SK-N-SH treated with all-trans-retinoic acid at 6 μM for 48 hours (cell line): ENCODE data around the gene AGAP1.

Experiments used
- ATAC-seq: fragments of 200-7000 bp; cut with Tn5 transposase; 3 replicates; pipeline ENCODE4 v1.9.1; 2020; ENCODE audit warnings: mild to moderate bottlenecking, moderate library complexity
- ARNTL ChIP-seq: fragments of 450-650 bp; formaldehyde crosslinking; IDR thresholded peaks from 2 replicates; pipeline ENCODE4 v1.5.0; 2020; ENCODE audit warnings: low read depth, mild to moderate bottlenecking, moderate library complexity, borderline replicate concordance
- BACH2 ChIP-seq: fragments of 250-450 bp; sonication (Bioruptor Pico); IDR thresholded peaks from 2 replicates; pipeline ENCODE4 v1.9.0; 2021; ENCODE audit warnings: mild to moderate bottlenecking, borderline replicate concordance
- CSDC2 ChIP-seq: fragments of 250-450 bp; sonication (Bioruptor Pico); IDR thresholded peaks from 2 replicates; pipeline ENCODE4 v1.5.0; 2020; ENCODE audit warnings: mild to moderate bottlenecking, moderate library complexity
- ESRRG ChIP-seq: fragments of 250-450 bp; sonication (Bioruptor Pico); IDR thresholded peaks from 2 replicates; pipeline ENCODE4 v1.6.1; 2021; ENCODE audit warnings: mild to moderate bottlenecking
- OSR1 ChIP-seq: fragments of 250-450 bp; sonication (Bioruptor Pico); IDR thresholded peaks from 2 replicates; pipeline ENCODE4 v1.8.0; 2022; ENCODE audit warnings: moderate library complexity, mild to moderate bottlenecking, inconsistent platforms
- PPARA ChIP-seq: fragments of 250-450 bp; sonication (Bioruptor Pico); IDR thresholded peaks from 2 replicates; pipeline ENCODE4 v1.5.0; 2020; ENCODE audit warnings: mild to moderate bottlenecking, borderline replicate concordance
- SNAI2 ChIP-seq: fragments of 250-450 bp; sonication (Bioruptor Pico); IDR thresholded peaks from 2 replicates; pipeline ENCODE4 v1.5.0; 2020; ENCODE audit warnings: mild to moderate bottlenecking, moderate library complexity
- TCF4 ChIP-seq: fragments of 250-450 bp; sonication (Bioruptor Pico); IDR thresholded peaks from 2 replicates; pipeline ENCODE4 v1.8.0; 2021; ENCODE audit warnings: mild to moderate bottlenecking, moderate library complexity, borderline replicate concordance
- TOX ChIP-seq: fragments of 250-450 bp; sonication (Bioruptor Pico); IDR thresholded peaks from 2 replicates; pipeline ENCODE4 v1.8.0; 2021; ENCODE audit warnings: mild to moderate bottlenecking, moderate library complexity, borderline replicate concordance
- ZC3H10 ChIP-seq: fragments of 250-450 bp; sonication (Bioruptor Pico); IDR thresholded peaks from 2 replicates; pipeline ENCODE4 v1.5.1; 2021; ENCODE audit warnings: mild to moderate bottlenecking, moderate library complexity
- ZFP3 ChIP-seq: fragments of 250-450 bp; sonication (Bioruptor Pico); IDR thresholded peaks from 2 replicates; pipeline ENCODE4 v1.5.0; 2020; ENCODE audit warnings: mild to moderate bottlenecking, moderate library complexity
- ZFP30 ChIP-seq: fragments of 450-650 bp; formaldehyde crosslinking; IDR thresholded peaks from 2 replicates; pipeline ENCODE4 v1.5.0; 2022; ENCODE audit warnings: mild to moderate bottlenecking, moderate library complexity
- ZNF565 ChIP-seq: fragments of 450-650 bp; formaldehyde crosslinking; conservative IDR thresholded peaks from 2 replicates; pipeline ENCODE4 v1.5.0; 2020; ENCODE audit warnings: low read depth, mild to moderate bottlenecking, moderate library complexity
- ZNF70 ChIP-seq: fragments of 450-650 bp; formaldehyde crosslinking; IDR thresholded peaks from 2 replicates; pipeline ENCODE4 v1.5.0; 2020; ENCODE audit warnings: mild to moderate bottlenecking, moderate library complexity
- ZNF8 ChIP-seq: fragments of 450-650 bp; formaldehyde crosslinking; IDR thresholded peaks from 2 replicates; pipeline ENCODE4 v1.5.0; 2020; ENCODE audit warnings: mild to moderate bottlenecking, moderate library complexity
- TF ChIP-seq, protein P1 (sequence below): fragments of 250-450 bp; sonication (Bioruptor Pico); IDR thresholded peaks from 2 replicates; pipeline ENCODE4 v1.5.1; 2020; ENCODE audit warnings: low read depth, mild to moderate bottlenecking, moderate library complexity
- TF ChIP-seq, protein P2 (sequence below): fragments of 250-450 bp; sonication (Bioruptor Pico); IDR thresholded peaks from 2 replicates; pipeline ENCODE4 v1.5.1; 2021; ENCODE audit warnings: mild to moderate bottlenecking, moderate library complexity
- TF ChIP-seq, protein P3 (sequence below): fragments of 250-450 bp; sonication (Bioruptor Pico); IDR thresholded peaks from 2 replicates; pipeline ENCODE4 v1.5.0; 2020; ENCODE audit warnings: mild to moderate bottlenecking, moderate library complexity
- TF ChIP-seq, protein P4 (sequence below): fragments of 250-450 bp; sonication (Bioruptor Pico); IDR thresholded peaks from 2 replicates; pipeline ENCODE4 v1.8.0; 2020; ENCODE audit warnings: mild to moderate bottlenecking, moderate library complexity, borderline replicate concordance
- TF ChIP-seq, protein P5 (sequence below): fragments of 250-450 bp; sonication (Bioruptor Pico); IDR thresholded peaks from 2 replicates; pipeline ENCODE4 v1.8.0; 2021; ENCODE audit warnings: low read depth, mild to moderate bottlenecking, moderate library complexity, borderline replicate concordance

AGAP1 gene

DNA sequence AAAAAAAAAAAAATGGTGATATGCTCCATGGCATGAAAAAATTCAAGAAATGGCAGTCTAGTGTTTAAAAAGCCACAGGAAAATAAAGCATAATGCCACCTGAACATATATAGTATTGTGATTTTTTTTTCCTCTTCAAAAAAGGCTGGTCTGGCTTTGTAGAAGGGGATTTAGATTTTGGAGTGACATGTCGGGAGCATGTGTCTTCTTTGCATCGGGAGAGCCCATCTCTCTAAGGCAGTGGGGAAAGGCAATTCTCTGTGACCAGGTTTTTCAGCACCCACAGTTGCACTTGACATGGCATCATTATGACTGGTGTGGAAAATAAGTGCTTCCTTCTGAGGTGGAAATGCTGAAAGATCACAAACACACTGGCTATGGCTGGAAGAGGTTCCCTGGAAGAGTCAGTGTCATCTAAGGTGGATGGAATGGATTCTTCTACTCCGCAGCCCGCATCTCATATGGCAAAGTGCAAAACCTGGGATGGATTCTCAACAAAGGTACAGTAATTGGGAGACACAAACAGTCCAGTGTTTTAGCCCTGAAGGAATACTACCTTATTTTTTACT, 172.5 kb downstream of the AGAP1 start:
- ATAC-seq = peak; percentile 85
- TF ChIP-seq ZC3H10 (CRISPR knock-in tag) (no peak), ZFP3 (CRISPR knock-in tag) (no peak), ZFP30 (CRISPR knock-in tag) (no peak), TCF4 (CRISPR knock-in tag) (no peak), ZNF8 (CRISPR knock-in tag) (no peak), TOX (CRISPR knock-in tag) (no peak), ZNF565 (CRISPR knock-in tag) (no peak), CSDC2 (CRISPR knock-in tag) (no peak), ESRRG (CRISPR knock-in tag) (no peak), OSR1 (CRISPR knock-in tag) (no peak), BACH2 (CRISPR knock-in tag) (no peak), SNAI2 (no peak), ARNTL (no peak), PPARA (CRISPR knock-in tag) (no peak), ZNF70 (no peak)
- TF ChIP-seq, protein P1, sequence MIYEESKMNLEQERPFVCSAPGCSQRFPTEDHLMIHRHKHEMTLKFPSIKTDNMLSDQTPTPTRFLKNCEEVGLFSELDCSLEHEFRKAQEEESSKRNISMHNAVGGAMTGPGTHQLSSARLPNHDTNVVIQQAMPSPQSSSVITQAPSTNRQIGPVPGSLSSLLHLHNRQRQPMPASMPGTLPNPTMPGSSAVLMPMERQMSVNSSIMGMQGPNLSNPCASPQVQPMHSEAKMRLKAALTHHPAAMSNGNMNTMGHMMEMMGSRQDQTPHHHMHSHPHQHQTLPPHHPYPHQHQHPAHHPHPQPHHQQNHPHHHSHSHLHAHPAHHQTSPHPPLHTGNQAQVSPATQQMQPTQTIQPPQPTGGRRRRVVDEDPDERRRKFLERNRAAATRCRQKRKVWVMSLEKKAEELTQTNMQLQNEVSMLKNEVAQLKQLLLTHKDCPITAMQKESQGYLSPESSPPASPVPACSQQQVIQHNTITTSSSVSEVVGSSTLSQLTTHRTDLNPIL (CRISPR knock-in tag) = no peak
- TF ChIP-seq, protein P2, sequence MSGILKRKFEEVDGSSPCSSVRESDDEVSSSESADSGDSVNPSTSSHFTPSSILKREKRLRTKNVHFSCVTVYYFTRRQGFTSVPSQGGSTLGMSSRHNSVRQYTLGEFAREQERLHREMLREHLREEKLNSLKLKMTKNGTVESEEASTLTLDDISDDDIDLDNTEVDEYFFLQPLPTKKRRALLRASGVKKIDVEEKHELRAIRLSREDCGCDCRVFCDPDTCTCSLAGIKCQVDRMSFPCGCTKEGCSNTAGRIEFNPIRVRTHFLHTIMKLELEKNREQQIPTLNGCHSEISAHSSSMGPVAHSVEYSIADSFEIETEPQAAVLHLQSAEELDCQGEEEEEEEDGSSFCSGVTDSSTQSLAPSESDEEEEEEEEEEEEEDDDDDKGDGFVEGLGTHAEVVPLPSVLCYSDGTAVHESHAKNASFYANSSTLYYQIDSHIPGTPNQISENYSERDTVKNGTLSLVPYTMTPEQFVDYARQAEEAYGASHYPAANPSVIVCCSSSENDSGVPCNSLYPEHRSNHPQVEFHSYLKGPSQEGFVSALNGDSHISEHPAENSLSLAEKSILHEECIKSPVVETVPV = no peak
- TF ChIP-seq, protein P3, sequence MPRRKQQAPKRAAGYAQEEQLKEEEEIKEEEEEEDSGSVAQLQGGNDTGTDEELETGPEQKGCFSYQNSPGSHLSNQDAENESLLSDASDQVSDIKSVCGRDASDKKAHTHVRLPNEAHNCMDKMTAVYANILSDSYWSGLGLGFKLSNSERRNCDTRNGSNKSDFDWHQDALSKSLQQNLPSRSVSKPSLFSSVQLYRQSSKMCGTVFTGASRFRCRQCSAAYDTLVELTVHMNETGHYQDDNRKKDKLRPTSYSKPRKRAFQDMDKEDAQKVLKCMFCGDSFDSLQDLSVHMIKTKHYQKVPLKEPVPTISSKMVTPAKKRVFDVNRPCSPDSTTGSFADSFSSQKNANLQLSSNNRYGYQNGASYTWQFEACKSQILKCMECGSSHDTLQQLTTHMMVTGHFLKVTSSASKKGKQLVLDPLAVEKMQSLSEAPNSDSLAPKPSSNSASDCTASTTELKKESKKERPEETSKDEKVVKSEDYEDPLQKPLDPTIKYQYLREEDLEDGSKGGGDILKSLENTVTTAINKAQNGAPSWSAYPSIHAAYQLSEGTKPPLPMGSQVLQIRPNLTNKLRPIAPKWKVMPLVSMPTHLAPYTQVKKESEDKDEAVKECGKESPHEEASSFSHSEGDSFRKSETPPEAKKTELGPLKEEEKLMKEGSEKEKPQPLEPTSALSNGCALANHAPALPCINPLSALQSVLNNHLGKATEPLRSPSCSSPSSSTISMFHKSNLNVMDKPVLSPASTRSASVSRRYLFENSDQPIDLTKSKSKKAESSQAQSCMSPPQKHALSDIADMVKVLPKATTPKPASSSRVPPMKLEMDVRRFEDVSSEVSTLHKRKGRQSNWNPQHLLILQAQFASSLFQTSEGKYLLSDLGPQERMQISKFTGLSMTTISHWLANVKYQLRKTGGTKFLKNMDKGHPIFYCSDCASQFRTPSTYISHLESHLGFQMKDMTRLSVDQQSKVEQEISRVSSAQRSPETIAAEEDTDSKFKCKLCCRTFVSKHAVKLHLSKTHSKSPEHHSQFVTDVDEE = no peak
- TF ChIP-seq, protein P4, sequence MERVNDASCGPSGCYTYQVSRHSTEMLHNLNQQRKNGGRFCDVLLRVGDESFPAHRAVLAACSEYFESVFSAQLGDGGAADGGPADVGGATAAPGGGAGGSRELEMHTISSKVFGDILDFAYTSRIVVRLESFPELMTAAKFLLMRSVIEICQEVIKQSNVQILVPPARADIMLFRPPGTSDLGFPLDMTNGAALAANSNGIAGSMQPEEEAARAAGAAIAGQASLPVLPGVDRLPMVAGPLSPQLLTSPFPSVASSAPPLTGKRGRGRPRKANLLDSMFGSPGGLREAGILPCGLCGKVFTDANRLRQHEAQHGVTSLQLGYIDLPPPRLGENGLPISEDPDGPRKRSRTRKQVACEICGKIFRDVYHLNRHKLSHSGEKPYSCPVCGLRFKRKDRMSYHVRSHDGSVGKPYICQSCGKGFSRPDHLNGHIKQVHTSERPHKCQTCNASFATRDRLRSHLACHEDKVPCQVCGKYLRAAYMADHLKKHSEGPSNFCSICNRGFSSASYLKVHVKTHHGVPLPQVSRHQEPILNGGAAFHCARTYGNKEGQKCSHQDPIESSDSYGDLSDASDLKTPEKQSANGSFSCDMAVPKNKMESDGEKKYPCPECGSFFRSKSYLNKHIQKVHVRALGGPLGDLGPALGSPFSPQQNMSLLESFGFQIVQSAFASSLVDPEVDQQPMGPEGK (CRISPR knock-in tag) = no peak
- TF ChIP-seq, protein P5, sequence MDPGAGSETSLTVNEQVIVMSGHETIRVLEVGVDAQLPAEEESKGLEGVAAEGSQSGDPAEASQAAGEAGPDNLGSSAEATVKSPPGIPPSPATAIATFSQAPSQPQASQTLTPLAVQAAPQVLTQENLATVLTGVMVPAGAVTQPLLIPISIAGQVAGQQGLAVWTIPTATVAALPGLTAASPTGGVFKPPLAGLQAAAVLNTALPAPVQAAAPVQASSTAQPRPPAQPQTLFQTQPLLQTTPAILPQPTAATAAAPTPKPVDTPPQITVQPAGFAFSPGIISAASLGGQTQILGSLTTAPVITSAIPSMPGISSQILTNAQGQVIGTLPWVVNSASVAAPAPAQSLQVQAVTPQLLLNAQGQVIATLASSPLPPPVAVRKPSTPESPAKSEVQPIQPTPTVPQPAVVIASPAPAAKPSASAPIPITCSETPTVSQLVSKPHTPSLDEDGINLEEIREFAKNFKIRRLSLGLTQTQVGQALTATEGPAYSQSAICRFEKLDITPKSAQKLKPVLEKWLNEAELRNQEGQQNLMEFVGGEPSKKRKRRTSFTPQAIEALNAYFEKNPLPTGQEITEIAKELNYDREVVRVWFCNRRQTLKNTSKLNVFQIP (CRISPR knock-in tag) = no peak

DNA sequence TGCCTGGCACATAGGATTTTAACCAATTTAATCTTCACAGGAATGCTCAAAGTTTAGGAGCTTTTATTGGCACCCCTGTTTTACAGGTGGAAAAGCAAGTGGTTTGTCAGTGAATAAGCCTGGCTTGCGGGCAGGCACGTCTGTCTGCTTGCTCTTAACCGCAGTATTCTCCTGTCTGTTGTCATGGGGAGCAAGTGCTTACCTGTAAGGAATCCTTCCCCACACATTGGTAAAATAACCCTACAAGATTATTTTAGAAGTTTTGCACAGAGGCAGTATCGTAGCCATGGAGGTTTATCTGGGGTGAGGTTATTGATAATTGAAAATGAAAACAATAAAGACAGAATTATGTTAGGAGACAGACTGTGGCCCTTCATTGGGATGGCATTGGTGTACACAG, 174.9 kb downstream of the AGAP1 start:
- ATAC-seq = no peak
- TF ChIP-seq ESRRG (CRISPR knock-in tag) (no peak), CSDC2 (CRISPR knock-in tag) (no peak), OSR1 (CRISPR knock-in tag) (no peak), ZNF8 (CRISPR knock-in tag) (no peak), TOX (CRISPR knock-in tag) (no peak), BACH2 (CRISPR knock-in tag) (no peak), ZNF565 (CRISPR knock-in tag) (no peak), PPARA (CRISPR knock-in tag) (no peak), ARNTL (no peak), ZFP30 (CRISPR knock-in tag) (no peak), SNAI2 (no peak)
- TF ChIP-seq, protein P4 (CRISPR knock-in tag) = no peak
- TF ChIP-seq, protein P3 = no peak
- TF ChIP-seq, protein P1 (CRISPR knock-in tag) = no peak
- TF ChIP-seq, protein P5 (CRISPR knock-in tag) = no peak
